ENCODE data around the gene NHLRC1. TPM values are rescaled to one million over a fixed set of nuclear protein-coding genes. Genes with fewer than 3 reads are reported as not detected.

Gene NHLRC1
- total RNA-seq, 1 donor from 2014 or later, result 1.0 TPM

DNA sequence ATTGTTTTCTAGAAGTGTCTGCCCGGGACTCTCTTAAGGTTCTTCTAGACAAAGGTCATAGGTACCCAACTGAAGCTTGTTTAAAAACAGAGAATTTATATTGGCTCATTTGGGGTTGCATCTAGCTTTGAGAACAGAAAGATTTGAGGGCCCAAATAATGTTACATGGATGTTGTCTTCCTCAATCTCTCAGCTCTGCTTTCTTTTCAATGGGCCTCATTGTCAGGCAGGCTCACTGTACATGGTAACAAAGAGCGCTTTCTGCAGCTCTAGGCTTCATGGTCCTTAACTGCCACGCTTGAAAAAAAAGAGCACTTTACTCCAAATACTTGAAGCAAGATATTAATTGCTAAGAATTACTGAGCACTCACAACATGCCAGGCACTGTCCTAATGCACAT, 22.2 kb downstream of the NHLRC1 start:
- no peaks in the 10 kb centered on the region for H3K9me3 Mint-ChIP-seq (ENCODE audit: unreplicated experiment)
- no peak overlapping the region for H3K4me3 Mint-ChIP-seq (ENCODE audit: unreplicated experiment)
- no peaks in the 10 kb centered on the region for H3K4me1 Mint-ChIP-seq (ENCODE audit: unreplicated experiment)
- H3K27me3 Mint-ChIP-seq (ENCODE audit: unreplicated experiment), result peaks cover 6% of the 10 kb centered on the region
- DNase-seq (ENCODE audit: extremely low spot score, unreplicated experiment), result no peak
- TF ChIP-seq, protein P1, sequence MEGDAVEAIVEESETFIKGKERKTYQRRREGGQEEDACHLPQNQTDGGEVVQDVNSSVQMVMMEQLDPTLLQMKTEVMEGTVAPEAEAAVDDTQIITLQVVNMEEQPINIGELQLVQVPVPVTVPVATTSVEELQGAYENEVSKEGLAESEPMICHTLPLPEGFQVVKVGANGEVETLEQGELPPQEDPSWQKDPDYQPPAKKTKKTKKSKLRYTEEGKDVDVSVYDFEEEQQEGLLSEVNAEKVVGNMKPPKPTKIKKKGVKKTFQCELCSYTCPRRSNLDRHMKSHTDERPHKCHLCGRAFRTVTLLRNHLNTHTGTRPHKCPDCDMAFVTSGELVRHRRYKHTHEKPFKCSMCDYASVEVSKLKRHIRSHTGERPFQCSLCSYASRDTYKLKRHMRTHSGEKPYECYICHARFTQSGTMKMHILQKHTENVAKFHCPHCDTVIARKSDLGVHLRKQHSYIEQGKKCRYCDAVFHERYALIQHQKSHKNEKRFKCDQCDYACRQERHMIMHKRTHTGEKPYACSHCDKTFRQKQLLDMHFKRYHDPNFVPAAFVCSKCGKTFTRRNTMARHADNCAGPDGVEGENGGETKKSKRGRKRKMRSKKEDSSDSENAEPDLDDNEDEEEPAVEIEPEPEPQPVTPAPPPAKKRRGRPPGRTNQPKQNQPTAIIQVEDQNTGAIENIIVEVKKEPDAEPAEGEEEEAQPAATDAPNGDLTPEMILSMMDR (IDR thresholded peaks at IDR 0.05), result no peak
- no peaks in the 10 kb centered on the region for H3K36me3 Mint-ChIP-seq (ENCODE audit: unreplicated experiment)
- no peak overlapping the region for H3K27ac Mint-ChIP-seq (ENCODE audit: unreplicated experiment)

DNA sequence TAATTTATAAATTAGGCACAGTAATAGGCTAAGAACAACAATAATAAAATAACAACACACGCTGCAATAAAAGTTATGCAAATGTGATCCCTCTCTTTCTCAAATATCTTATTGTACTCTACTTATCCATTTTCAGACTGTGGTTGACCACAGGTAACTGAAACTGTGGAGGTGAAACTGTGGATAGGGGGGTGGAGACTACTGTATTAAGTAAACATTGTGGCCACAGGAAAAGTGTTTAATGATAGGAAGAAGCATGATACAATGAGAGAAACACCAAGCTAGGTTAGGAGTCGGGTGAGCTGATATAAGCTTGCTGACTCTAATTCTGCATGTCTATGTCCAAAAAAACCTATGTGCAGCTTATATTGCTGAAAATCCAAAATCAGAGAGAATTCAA, 23.0 kb downstream of the NHLRC1 start:
- H3K4me1 Mint-ChIP-seq (ENCODE audit: unreplicated experiment), result no peaks in the 10 kb centered on the region
- H3K27ac Mint-ChIP-seq (ENCODE audit: unreplicated experiment), result no peak overlapping the region
- no peak for DNase-seq (ENCODE audit: extremely low spot score, unreplicated experiment)

DNA sequence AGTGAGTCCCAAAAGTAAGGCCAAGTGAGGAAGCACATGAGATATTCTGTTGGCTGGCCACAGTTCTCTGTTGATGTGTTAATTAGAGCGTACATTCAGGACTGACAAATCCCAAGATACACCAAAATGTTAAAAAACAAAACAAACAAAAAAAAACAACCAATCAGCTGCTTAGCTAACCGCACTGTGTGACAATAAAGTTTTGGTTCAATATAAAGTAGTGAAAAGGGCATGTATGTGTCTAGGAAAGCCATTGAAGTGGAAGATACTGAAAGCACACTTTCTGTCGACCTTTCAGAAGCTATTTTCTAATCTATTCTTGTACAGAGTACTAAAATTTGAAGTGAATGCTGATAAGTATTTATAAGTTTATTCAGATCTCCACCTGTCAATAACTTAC, 26.1 kb downstream of the NHLRC1 start:
- Mint-ChIP-seq H3K4me1 (ENCODE audit: unreplicated experiment) (no peaks in the 10 kb centered on the region), H3K27ac (ENCODE audit: unreplicated experiment) (no peak overlapping the region), H3K9me3 (ENCODE audit: unreplicated experiment) (no peaks in the 10 kb centered on the region), H3K27me3 (ENCODE audit: unreplicated experiment) (no peaks in the 10 kb centered on the region), H3K4me3 (ENCODE audit: unreplicated experiment) (no peak overlapping the region), H3K36me3 (ENCODE audit: unreplicated experiment) (no peaks in the 10 kb centered on the region)
- TF ChIP-seq, protein P1 (IDR thresholded peaks at IDR 0.05), result no peak
- DNase-seq (ENCODE audit: extremely low spot score, unreplicated experiment), result no peak

More for the DNA sequence above, 23.0 kb downstream of the NHLRC1 start:
- Mint-ChIP-seq H3K27me3 (ENCODE audit: unreplicated experiment) (peaks cover under 1% of the 10 kb centered on the region), H3K9me3 (ENCODE audit: unreplicated experiment) (no peaks in the 10 kb centered on the region), H3K4me3 (ENCODE audit: unreplicated experiment) (no peak overlapping the region), H3K36me3 (ENCODE audit: unreplicated experiment) (no peaks in the 10 kb centered on the region)
- TF ChIP-seq, protein P1 (IDR thresholded peaks at IDR 0.05), result no peak

DNA sequence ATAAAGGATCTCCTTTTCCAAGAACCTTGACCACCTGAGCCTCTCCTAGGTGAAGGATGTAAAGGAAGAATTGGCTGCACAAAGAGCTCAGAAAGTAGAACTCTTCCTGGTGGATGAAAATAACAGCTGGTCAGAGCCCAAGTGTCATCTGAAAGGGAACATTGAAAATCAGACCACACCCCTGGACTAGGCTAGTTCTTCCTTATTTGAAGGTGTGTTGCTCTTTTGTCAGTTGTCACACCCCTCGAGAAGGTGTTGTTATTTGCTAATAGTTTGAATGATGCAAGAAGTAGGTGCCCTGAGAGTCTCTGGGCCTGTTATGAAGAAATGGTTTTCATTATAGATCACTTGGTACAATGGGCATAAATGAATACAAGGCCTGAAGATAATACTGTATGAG, 31.1 kb downstream of the NHLRC1 start:
- Mint-ChIP-seq H3K4me3 (ENCODE audit: unreplicated experiment) (no peak overlapping the region), H3K4me1 (ENCODE audit: unreplicated experiment) (peaks cover 9% of the 10 kb centered on the region), H3K36me3 (ENCODE audit: unreplicated experiment) (no peaks in the 10 kb centered on the region), H3K27ac (ENCODE audit: unreplicated experiment) (no peak overlapping the region), H3K27me3 (ENCODE audit: unreplicated experiment) (no peaks in the 10 kb centered on the region), H3K9me3 (ENCODE audit: unreplicated experiment) (peaks cover 3% of the 10 kb centered on the region)
- TF ChIP-seq, protein P1 (IDR thresholded peaks at IDR 0.05), result no peak
- DNase-seq (ENCODE audit: extremely low spot score, unreplicated experiment), result no peak

DNA sequence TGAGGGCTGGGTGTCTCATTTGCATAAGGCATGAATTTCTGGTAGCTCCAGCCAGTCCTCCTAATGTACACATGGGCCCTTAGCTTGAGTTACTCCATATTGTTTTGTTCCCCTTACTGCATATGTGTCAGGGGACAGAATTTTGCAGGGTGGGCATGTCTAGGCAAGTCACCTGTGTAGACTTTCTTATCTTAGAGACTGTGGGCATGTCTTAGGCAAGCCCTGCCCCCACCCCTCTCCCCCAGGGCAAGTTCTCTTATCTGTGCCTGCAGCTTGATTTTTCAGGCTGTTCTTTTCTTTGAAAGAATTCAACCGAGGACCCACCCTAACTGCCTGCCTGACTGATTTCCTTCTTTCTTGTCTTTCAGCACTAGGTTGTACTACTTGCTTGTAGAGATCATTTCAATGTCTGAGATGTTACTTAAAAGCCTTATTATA, 32.1 kb downstream of the NHLRC1 start:
- no peak overlapping the region for H3K4me3 Mint-ChIP-seq (ENCODE audit: unreplicated experiment)
- no peaks in the 10 kb centered on the region for H3K36me3 Mint-ChIP-seq (ENCODE audit: unreplicated experiment)
- peaks cover 9% of the 10 kb centered on the region for H3K4me1 Mint-ChIP-seq (ENCODE audit: unreplicated experiment)

More for the DNA sequence above, 32.1 kb downstream of the NHLRC1 start:
- Mint-ChIP-seq H3K27me3 (ENCODE audit: unreplicated experiment) (no peaks in the 10 kb centered on the region), H3K9me3 (ENCODE audit: unreplicated experiment) (peaks cover 3% of the 10 kb centered on the region), H3K27ac (ENCODE audit: unreplicated experiment) (no peak overlapping the region)
- TF ChIP-seq, protein P1 (IDR thresholded peaks at IDR 0.05), result no peak
- DNase-seq (ENCODE audit: extremely low spot score, unreplicated experiment), result no peak
